ENCODE data around the gene PIGA.

Gene PIGA

GRCh38 chrX:15298780-15299179 is 36.5 kb downstream of the PIGA start:
- Histone ChIP-seq H3K4me3 (replicated peaks; ENCODE audit: insufficient read depth, low read length) (no peak overlapping the region), H3K27ac (replicated peaks) (no peak overlapping the region), H3K27me3 (ENCODE audit: insufficient read depth, poor library complexity, severe bottlenecking) (no peaks in the 10 kb centered on the region)
- no peak for DNase-seq (ENCODE audit: low read depth in 1 of 2, low spot score in 1 of 2)
- TF ChIP-seq SPI1 (IDR thresholded peaks at IDR 0.05; ENCODE audit: borderline replicate concordance, low read depth): no peak
- no peak for TF ChIP-seq CTCF (IDR thresholded peaks at IDR 0.05; ENCODE audit: insufficient read depth, low read length)
- TF ChIP-seq GABPA (IDR thresholded peaks at IDR 0.05; ENCODE audit: low read depth): no peak
- no peak for TF ChIP-seq POLR2AphosphoS5 (IDR thresholded peaks at IDR 0.05; ENCODE audit: low read depth)
- no peak for TF ChIP-seq REST (IDR thresholded peaks at IDR 0.05; ENCODE audit: insufficient replicate concordance, low read depth)

GRCh38 chrX:15298201-15298600 is 37.1 kb downstream of the PIGA start:
- H3K4me3 ChIP-seq (replicated peaks; ENCODE audit: insufficient read depth, low read length): no peak overlapping the region
- DNase-seq (ENCODE audit: low read depth in 1 of 2, low spot score in 1 of 2): no peak
- no peak overlapping the region for H3K27ac ChIP-seq (replicated peaks)
- H3K27me3 ChIP-seq (ENCODE audit: insufficient read depth, poor library complexity, severe bottlenecking): no peaks in the 10 kb centered on the region
- TF ChIP-seq SPI1 (IDR thresholded peaks at IDR 0.05; ENCODE audit: borderline replicate concordance, low read depth): no peak

GRCh38 chrX:15293451-15293850 is 41.9 kb downstream of the PIGA start:
- TF ChIP-seq POLR2AphosphoS5 (IDR thresholded peaks at IDR 0.05; ENCODE audit: low read depth) (no peak), SPI1 (IDR thresholded peaks at IDR 0.05; ENCODE audit: borderline replicate concordance, low read depth) (no peak), REST (IDR thresholded peaks at IDR 0.05; ENCODE audit: insufficient replicate concordance, low read depth) (no peak), CTCF (IDR thresholded peaks at IDR 0.05; ENCODE audit: insufficient read depth, low read length) (no peak), GABPA (IDR thresholded peaks at IDR 0.05; ENCODE audit: low read depth) (no peak)
- no peak for DNase-seq (ENCODE audit: low read depth in 1 of 2, low spot score in 1 of 2)
- H3K27me3 ChIP-seq (ENCODE audit: insufficient read depth, poor library complexity, severe bottlenecking): no peaks in the 10 kb centered on the region
- no peak overlapping the region for H3K4me3 ChIP-seq (replicated peaks; ENCODE audit: insufficient read depth, low read length)
- H3K27ac ChIP-seq (replicated peaks): no peak overlapping the region

- no peak overlapping the region for H3K4me3 ChIP-seq (replicated peaks; ENCODE audit: insufficient read depth, low read length)
- no peaks in the 10 kb centered on the region for H3K27me3 ChIP-seq (ENCODE audit: insufficient read depth, poor library complexity, severe bottlenecking)
- no peak for DNase-seq (ENCODE audit: low read depth in 1 of 2, low spot score in 1 of 2)
- H3K27ac ChIP-seq (replicated peaks): no peak overlapping the region
- TF ChIP-seq CTCF (IDR thresholded peaks at IDR 0.05; ENCODE audit: insufficient read depth, low read length) (no peak), GABPA (IDR thresholded peaks at IDR 0.05; ENCODE audit: low read depth) (no peak), SPI1 (IDR thresholded peaks at IDR 0.05; ENCODE audit: borderline replicate concordance, low read depth) (no peak), REST (IDR thresholded peaks at IDR 0.05; ENCODE audit: insufficient replicate concordance, low read depth) (no peak), POLR2AphosphoS5 (IDR thresholded peaks at IDR 0.05; ENCODE audit: low read depth) (no peak)
Observed at GRCh38 chrX:15292861-15293260, 42.5 kb downstream of the PIGA start.

All from HL-60 (cell line).